ENCODE measurements around the gene LMCD1. TPM values are rescaled to one million over a fixed set of nuclear protein-coding genes. Genes with fewer than 3 reads are reported as not detected.

LMCD1 gene
- total RNA-seq, 3 donors from 2014 or later (not counting 1 experiment from before 2014, with no cell fraction given), result not detected

DNA sequence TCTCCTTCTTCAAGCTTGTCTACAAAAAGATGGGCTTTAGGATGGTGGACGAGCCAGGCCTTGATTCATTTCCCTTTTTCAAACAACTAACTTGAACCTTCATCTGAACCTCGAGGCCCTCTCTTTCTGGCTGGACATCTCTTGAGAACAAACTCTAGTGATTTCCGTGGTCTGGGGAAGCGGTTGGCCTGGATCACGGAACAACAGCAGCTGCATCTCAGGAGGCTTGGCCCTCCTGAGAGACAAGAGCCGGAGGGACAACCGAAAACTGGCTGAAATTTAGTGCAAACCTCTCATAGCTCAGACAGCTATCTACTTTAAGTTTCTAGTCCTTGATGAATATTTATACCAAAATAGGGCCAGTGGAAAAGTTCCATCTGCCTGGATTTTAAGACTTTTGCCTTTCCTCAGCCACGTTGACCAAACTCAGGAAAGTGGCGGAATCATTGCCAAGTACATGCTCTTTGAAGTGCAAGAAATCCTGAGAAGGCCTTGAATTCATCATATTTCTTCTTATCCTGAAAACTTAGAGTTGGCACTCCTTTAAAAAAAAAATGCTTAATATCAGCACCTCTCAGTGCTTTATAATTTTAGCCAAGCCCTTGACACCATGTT lies 14.5 kb downstream of the LMCD1 start:
- H3K4me3 Mint-ChIP-seq, result no peak overlapping the region
- no peak overlapping the region for H3K27ac Mint-ChIP-seq
- no peak for DNase-seq
- H3K9me3 Mint-ChIP-seq, result no peaks in the 10 kb centered on the region
- no peak for TF ChIP-seq CTCF (IDR thresholded peaks at IDR 0.05)
- Histone ChIP-seq H3K27me3 (ENCODE audit: control insufficient read depth, insufficient read depth, low read length) (no peaks in the 10 kb centered on the region), H3K36me3 (ENCODE audit: control insufficient read depth, insufficient read depth, low read length) (no peaks in the 10 kb centered on the region), H3K27ac (ENCODE audit: low read length) (no peak overlapping the region), H3K4me3 (ENCODE audit: low read length) (no peak overlapping the region), H3K9me3 (ENCODE audit: control insufficient read depth, insufficient read depth, low read length) (no peaks in the 10 kb centered on the region), H3K4me1 (ENCODE audit: control insufficient read depth, insufficient read depth, low read length) (no peaks in the 10 kb centered on the region)
- ATAC-seq, result no peak
- 75% methylated on average over 9 of the region's 9 CpGs for WGBS (ENCODE audit: insufficient coverage)
- intact Hi-C loops (cut with micrococcal nuclease), result no loop called here
- H3K27me3 Mint-ChIP-seq (ENCODE audit: low read depth in 2 of 2), result peaks cover under 1 to 8% of the 10 kb centered on the region in 2 donors
- no peaks in the 10 kb centered on the region for H3K4me1 Mint-ChIP-seq
- H3K36me3 Mint-ChIP-seq, result no peaks in the 10 kb centered on the region

GRCh38 chr3:8516783-8517182 lies 15.2 kb downstream of the LMCD1 start:
- Mint-ChIP-seq H3K4me1 (no peaks in the 10 kb centered on the region), H3K27me3 (ENCODE audit: low read depth in 2 of 2) (peaks cover 6 to 7% of the 10 kb centered on the region in 2 donors), H3K27ac (no peak overlapping the region), H3K36me3 (no peaks in the 10 kb centered on the region), H3K9me3 (no peaks in the 10 kb centered on the region), H3K4me3 (no peak overlapping the region)
- H3K4me1 ChIP-seq (ENCODE audit: control insufficient read depth, insufficient read depth, low read length), result no peaks in the 10 kb centered on the region
- no peak overlapping the region for H3K27ac ChIP-seq (ENCODE audit: low read length)
- WGBS (ENCODE audit: insufficient coverage), result 88% methylated on average over 2 of the region's 2 CpGs
- H3K9me3 ChIP-seq (ENCODE audit: control insufficient read depth, insufficient read depth, low read length), result no peaks in the 10 kb centered on the region
- ATAC-seq (no peak), DNase-seq (no peak)
- no peaks in the 10 kb centered on the region for H3K27me3 ChIP-seq (ENCODE audit: control insufficient read depth, insufficient read depth, low read length)
- intact Hi-C loops (cut with micrococcal nuclease), result no loop called here
- no peak for TF ChIP-seq CTCF (IDR thresholded peaks at IDR 0.05)
- no peak overlapping the region for H3K4me3 ChIP-seq (ENCODE audit: low read length)
- H3K36me3 ChIP-seq (ENCODE audit: control insufficient read depth, insufficient read depth, low read length), result no peaks in the 10 kb centered on the region

- Histone ChIP-seq H3K36me3 (ENCODE audit: control insufficient read depth, insufficient read depth, low read length) (no peaks in the 10 kb centered on the region), H3K9me3 (ENCODE audit: control insufficient read depth, insufficient read depth, low read length) (no peaks in the 10 kb centered on the region), H3K27me3 (ENCODE audit: control insufficient read depth, insufficient read depth, low read length) (no peaks in the 10 kb centered on the region), H3K27ac (ENCODE audit: low read length) (no peak overlapping the region), H3K4me1 (ENCODE audit: control insufficient read depth, insufficient read depth, low read length) (no peaks in the 10 kb centered on the region), H3K4me3 (ENCODE audit: low read length) (no peak overlapping the region)
- Mint-ChIP-seq H3K36me3 (no peaks in the 10 kb centered on the region), H3K27ac (no peak overlapping the region), H3K27me3 (ENCODE audit: low read depth in 2 of 2) (peaks cover 6 to 11% of the 10 kb centered on the region in 2 donors), H3K4me1 (no peaks in the 10 kb centered on the region), H3K4me3 (no peak overlapping the region), H3K9me3 (no peaks in the 10 kb centered on the region)
- no peak for DNase-seq
- no peak for ATAC-seq
- intact Hi-C loops (cut with micrococcal nuclease), result no loop called here
- 9% methylated on average over 1 of the region's 2 CpGs for WGBS (ENCODE audit: insufficient coverage)
- TF ChIP-seq CTCF (IDR thresholded peaks at IDR 0.05), result no peak
Observed at GRCh38 chr3:8517487-8517886, 15.9 kb downstream of the LMCD1 start.

DNA sequence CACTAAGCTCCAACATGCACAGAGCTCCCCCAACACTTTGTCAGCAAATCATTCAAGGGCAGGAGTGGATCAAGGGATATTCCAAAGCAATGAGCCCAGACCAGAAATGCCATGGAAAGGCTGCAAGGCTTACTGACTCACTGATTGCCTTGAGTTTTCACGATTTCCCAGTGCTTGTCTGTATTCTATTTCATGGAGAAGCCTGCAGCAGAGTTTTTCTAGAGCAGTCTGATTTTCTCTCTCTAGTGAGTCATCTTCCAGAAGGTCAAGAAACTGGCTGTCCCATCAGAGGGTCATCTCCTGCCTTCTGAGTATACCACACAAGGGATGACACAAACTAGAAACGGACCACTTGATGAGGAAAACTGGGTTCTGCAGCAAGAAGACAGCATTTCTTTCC lies 16.5 kb downstream of the LMCD1 start:
- H3K36me3 ChIP-seq (ENCODE audit: control insufficient read depth, insufficient read depth, low read length), result no peaks in the 10 kb centered on the region
- no peaks in the 10 kb centered on the region for H3K27me3 ChIP-seq (ENCODE audit: control insufficient read depth, insufficient read depth, low read length)
- WGBS (ENCODE audit: insufficient coverage), result 83% methylated on average over 2 of the region's 2 CpGs
- ATAC-seq (no peak), DNase-seq (no peak)
- H3K4me1 ChIP-seq (ENCODE audit: control insufficient read depth, insufficient read depth, low read length), result no peaks in the 10 kb centered on the region
- H3K9me3 ChIP-seq (ENCODE audit: control insufficient read depth, insufficient read depth, low read length), result no peaks in the 10 kb centered on the region
- Mint-ChIP-seq H3K9me3 (no peaks in the 10 kb centered on the region), H3K4me3 (no peak overlapping the region), H3K27ac (no peak overlapping the region), H3K4me1 (no peaks in the 10 kb centered on the region), H3K27me3 (ENCODE audit: low read depth in 2 of 2) (peaks cover 6 to 11% of the 10 kb centered on the region in 2 donors), H3K36me3 (no peaks in the 10 kb centered on the region)
- no peak for TF ChIP-seq CTCF (IDR thresholded peaks at IDR 0.05)
- intact Hi-C loops (cut with micrococcal nuclease), result no loop called here
- H3K4me3 ChIP-seq (ENCODE audit: low read length), result no peak overlapping the region
- H3K27ac ChIP-seq (ENCODE audit: low read length), result no peak overlapping the region
